Choroid plexus epithelial cell (primary cell): ENCODE measurements around the gene KCNA1.

Experiments
- DNase-seq: peaks from one replicate; pipeline ENCODE4 v3.0.0-alpha.2; 2010; ENCODE audit warnings: low read depth
- H3K4me3 ChIP-seq: 2 replicates; pipeline ENCODE4 v1.5.1; 2011; ENCODE audit warnings: low read depth, mild to moderate bottlenecking, control low read depth, low read length, moderate library complexity
- TF ChIP-seq, protein P1 (sequence below): conservative IDR thresholded peaks from 2 replicates; pipeline ENCODE4 v1.5.1; 2011; ENCODE audit warnings: low read depth, mild to moderate bottlenecking, control low read depth, inconsistent platforms, low read length, moderate library complexity

Gene KCNA1

DNA sequence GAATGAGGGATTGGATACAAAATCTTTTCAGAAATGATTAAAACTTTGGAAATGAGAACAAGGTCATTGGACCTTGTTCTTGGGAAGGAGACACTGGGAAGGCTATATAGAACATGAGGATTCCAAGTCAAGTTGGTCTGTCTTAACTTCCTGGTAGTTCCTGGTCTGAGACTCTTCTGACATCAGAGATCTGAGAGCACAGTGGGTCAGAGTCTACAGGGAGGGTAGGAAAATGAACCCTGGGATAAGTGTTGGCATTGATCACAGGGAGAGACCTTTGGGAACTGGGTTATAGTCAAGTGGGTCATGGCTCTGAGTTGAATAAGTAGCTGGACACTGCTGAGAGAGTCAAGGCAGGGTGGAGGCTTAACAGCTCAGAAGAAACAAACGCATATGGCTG, 17.3 kb upstream of the KCNA1 start:
- DNase-seq = no peak
- no peak overlapping the region for H3K4me3 ChIP-seq
- TF ChIP-seq, protein P1, sequence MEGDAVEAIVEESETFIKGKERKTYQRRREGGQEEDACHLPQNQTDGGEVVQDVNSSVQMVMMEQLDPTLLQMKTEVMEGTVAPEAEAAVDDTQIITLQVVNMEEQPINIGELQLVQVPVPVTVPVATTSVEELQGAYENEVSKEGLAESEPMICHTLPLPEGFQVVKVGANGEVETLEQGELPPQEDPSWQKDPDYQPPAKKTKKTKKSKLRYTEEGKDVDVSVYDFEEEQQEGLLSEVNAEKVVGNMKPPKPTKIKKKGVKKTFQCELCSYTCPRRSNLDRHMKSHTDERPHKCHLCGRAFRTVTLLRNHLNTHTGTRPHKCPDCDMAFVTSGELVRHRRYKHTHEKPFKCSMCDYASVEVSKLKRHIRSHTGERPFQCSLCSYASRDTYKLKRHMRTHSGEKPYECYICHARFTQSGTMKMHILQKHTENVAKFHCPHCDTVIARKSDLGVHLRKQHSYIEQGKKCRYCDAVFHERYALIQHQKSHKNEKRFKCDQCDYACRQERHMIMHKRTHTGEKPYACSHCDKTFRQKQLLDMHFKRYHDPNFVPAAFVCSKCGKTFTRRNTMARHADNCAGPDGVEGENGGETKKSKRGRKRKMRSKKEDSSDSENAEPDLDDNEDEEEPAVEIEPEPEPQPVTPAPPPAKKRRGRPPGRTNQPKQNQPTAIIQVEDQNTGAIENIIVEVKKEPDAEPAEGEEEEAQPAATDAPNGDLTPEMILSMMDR = no peak

DNA sequence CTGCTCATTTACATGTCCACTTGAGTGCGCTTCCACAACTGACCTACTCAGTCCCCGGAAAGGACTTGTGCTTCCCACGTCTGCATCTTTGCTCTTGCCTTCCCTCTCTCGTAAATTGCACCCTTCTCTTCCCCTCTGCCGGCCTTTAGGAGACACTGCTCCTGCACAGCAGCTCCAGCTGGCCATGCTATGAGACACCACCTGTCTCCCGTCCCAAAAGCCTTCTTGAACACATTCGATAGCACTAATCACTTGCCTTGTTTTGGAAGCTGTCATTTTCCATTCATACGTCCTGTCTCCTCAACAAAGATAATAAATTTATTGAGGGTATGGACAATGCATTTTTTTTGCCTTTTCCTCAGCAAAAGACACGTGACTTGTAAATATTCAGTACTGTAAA, 15.7 kb upstream of the KCNA1 start:
- DNase-seq = no peak
- no peak overlapping the region for H3K4me3 ChIP-seq
- TF ChIP-seq, protein P1 = no peak

DNA sequence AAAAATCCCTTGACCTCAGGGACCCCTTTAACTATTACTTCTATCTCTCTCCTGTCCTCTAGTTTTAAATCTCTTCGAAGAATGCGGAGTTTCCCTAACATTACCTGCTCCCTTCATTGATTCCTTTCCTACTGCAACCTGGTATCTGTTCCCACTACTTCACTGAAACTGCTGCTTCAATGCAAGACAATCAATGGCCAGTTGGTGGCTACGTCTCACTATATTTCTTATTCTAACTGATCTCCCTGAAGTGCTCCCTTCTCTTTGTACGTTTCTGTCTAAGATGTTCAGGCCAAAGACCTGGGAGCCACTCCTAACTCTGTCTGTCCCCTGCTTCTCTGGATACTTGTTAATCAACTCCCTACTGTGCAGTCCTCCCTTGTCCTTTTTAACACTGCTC, 10.3 kb upstream of the KCNA1 start:
- H3K4me3 ChIP-seq = no peak overlapping the region
- DNase-seq = no peak
- TF ChIP-seq, protein P1 = no peak

DNA sequence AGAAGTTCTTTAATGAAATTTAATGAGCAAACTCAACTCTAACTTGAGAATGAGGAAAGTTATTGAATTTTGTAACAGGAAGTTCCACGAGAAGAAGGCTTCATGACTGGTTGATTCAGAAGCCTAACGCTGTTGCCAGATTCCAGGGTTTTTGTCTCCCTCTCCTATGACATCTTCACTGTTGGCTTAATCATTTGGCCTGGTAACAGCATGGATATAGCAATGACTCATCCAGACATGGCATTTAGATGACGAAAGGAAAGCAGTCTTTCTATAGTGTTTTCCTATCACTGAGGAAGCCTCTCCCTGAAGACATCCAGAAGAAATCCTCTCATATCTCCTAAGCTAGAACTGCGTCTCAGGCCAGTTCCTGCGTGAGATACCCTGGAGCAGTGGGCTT, 9.4 kb upstream of the KCNA1 start:
- peak; percentile 9 for DNase-seq
- TF ChIP-seq, protein P1 = no peak
- H3K4me3 ChIP-seq = no peak overlapping the region

DNA sequence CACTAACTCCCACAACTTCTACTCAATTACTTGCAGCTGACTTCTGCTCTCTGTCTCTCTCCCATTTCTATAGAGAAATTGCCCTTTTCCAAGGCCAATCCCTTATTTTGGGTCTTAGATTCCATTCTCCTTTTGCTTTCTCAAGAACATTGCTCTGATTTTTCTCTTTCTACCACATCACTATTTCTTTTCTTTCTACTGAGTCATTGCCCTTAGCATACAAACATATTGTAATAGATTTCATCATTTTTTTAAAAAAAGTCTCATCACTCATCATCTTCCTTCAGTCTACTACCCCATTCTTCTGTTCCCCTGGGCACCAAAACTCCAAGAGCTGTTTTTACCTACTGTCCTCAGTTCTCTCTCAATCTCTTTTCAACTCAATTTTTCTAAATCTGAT, 4.4 kb upstream of the KCNA1 start:
- no peak overlapping the region for H3K4me3 ChIP-seq
- TF ChIP-seq, protein P1 = no peak
- DNase-seq = no peak

DNA sequence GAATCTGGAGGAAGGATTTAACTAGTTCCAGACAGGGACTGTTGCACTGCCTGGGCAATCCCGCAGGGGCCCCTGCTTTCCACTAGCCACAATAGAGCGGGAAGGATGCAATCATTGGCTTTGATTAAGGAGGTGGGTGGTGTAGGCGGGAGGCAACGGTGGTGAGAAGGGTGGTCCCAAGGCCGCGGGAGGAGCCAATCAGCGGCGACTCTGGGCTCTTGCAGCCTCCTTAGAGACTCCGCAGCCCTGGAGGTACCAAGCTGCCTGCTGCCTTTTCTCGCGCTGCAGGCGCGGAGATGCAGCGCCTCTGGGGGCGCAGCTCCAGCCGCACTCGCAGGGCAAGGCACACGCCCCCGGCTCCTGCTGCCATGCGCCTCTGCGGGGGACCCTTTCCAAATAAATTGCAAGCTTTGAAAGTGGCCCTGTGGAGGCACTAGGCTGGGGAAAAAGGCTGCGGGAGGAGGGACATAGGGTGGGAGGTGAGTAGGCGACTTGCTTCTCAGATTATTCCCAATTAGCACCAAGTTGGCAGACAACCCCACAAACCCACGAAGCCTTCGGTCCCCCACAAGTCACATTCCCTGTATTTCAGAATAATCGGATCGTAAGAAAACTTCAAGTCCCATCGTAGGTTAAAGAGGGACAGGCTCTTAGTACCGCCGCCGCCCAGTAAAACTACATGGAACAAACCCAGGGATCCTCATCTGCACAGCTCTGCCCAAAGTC, 858 bp upstream of the KCNA1 start:
- TF ChIP-seq, protein P1 = no peak
- no peak for DNase-seq
- no peak overlapping the region for H3K4me3 ChIP-seq

DNA sequence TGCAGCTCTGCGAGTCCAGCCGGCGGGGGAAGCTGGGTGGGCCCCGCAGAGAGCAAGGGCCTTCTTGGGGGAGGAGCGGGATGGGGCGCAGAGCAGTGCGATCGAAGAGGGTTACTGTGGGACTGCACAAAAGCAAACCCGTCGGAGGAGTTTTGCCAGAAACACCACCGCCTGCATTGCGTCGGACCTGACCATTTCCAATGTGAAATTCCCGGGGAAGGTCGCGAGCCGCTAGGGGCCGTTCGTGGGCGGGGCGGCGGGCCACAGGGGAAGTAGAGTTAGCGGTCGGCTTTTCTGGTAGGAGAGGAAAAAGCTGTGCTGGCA, 333 bp upstream of the KCNA1 start:
- H3K4me3 ChIP-seq = no peak overlapping the region
- TF ChIP-seq, protein P1 = no peak
- no peak for DNase-seq
